Forelimb muscle (tissue), 1 donor: Measurements from ENCODE around the gene STT3A. TPM values are rescaled to one million over a fixed set of nuclear protein-coding genes. Genes with fewer than 3 reads are reported as not detected.
"Not testable (repeated sequence)": the region's sequence is repeated elsewhere in the genome, so short reads cannot be mapped to it uniquely, and the experiment has no call there.

Experiments
- DNase-seq: peaks from one replicate; pipeline ENCODE4 v3.0.0-alpha.2; 2013; ENCODE audit warnings: low read depth
- polyA plus RNA-seq: library from polyadenylated mRNA; unstranded; fragments of 120-200 nt; gene quantifications from one replicate; pipeline ENCODE4 v1.2.1, GENCODE V29; 2013; ENCODE audit not compliant: insufficient read length

STT3A gene
- 110 TPM for polyA plus RNA-seq

DNA sequence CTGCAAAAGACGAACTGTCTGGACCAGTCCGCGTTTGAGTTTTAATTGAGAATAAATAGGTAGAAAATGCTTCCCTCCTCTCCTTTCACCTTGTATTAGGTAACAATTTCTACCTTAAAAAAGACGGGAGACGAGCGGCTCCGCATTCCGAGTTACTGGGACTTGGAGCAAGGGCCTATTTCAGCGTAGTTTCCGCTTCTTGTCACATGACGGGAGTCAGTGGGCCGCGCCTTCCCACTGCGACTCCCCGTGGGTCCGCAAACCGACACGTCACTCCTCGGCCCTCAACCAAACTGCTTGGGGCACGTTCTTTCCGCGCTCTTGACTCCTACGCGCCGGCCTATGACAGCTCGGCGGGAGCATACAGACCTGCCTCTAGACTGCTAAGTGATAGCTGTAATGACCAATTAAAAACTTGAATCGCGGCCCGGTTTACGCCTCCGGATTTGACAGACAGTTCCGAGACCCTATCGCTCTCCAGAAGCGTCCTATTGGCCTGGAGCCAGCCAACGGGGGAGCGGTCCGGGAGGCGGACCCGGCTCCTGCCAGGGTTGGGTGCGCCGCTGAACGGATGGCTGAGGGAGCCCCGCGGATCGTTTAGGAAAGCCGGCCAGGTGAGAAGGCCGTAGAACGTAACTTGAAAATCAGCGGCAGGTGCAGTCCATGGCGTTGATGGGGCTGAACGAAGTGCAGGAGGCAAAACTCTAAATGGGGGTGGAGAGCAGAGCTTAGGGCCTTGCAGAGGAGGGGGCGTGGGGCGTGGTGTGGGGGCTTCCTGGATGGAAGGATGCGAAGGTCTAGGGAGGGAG lies at the start of gene STT3A:
Gene STT3A, plus strand, starts transcription at position 548 of the 809 bp plus-strand sequence. CDS start 3,064 bp downstream, outside the sequence.
- peak; percentile 99 for DNase-seq

- DNase-seq = no peak
Observed at GRCh38 chr11:125550780-125551179, 41.9 kb upstream of the STT3A start.

GRCh38 chr11:125551835-125552342 lies 40.8 kb upstream of the STT3A start:
- no peak for DNase-seq

GRCh38 chr11:125552927-125553326 lies 39.7 kb upstream of the STT3A start:
- DNase-seq = no peak

DNA sequence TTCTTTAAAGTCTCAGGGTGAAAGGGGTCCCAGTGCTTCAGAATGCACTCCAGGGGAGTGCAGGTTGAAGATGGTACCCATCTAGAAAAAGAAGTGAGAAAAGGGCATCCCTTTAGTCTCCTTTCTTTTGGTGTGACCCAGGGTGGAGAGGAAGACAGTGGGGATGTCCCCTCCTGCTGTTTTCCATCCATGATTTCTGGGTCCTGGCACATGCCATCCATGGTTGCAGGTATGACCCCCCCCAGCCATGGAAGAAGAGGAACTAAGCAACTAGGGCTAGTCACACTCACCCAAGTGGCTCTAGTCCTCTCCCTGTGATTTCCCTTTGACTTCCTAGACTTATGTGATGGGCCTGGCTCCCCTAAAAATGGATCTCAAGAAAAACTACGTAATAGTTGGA lies 39.3 kb upstream of the STT3A start:
- no peak for DNase-seq

DNA sequence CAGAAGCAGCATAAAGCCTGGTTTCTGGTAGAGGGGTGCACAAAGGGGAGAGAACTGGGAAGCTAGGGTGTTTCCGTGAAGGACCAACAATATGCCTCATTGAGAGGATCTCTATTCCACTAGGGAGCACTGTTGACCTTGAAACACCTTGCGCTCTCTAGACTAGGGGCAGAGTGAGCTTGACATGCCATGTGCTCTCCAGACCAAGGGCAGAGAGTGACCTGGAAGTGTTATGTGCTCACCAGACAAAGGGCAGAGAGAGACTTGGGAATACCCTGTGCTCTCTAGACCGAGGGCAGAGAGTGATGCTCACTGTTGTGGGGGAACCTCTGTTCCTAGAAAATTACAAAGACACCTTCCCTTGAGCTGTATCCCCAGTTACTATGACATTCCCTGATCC lies 38.6 kb upstream of the STT3A start:
- DNase-seq = no peak

- no peak for DNase-seq
Observed at GRCh38 chr11:125559888-125560287, 32.8 kb upstream of the STT3A start.

GRCh38 chr11:125561924-125562323 lies 30.7 kb upstream of the STT3A start:
- DNase-seq = no peak

- no peak for DNase-seq
Observed at GRCh38 chr11:125562430-125562829, 30.2 kb upstream of the STT3A start.

DNA sequence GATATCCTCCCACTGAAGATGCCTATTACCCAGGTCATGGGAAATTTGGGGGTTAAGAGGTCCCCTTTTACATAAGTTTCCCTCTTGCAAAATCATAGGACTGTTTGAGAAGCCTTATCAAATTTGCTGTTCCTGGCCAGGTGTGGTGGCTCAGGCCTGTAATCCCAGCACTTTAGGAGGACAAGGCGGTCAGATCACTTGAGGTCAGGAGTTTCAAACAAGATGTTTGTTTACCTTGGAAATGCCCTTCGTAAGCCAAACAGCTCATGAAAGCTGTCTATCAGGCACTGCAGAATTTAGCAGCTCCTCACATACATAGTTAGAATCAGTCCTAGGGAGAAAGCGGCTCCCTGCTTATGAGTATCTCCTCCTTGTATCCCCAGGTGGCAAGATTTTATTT lies 28.3 kb upstream of the STT3A start:
- DNase-seq = no peak

GRCh38 chr11:125566235-125566634 lies 26.4 kb upstream of the STT3A start:
- no peak for DNase-seq

- peak; percentile 74 for DNase-seq
Observed at GRCh38 chr11:125568970-125569914, 23.4 kb upstream of the STT3A start, which contains the start of gene EI24. TSS of gene EI24 (plus strand) at chr11:125569477. CDS start at chr11:125572528, 3,051 bp downstream.

DNA sequence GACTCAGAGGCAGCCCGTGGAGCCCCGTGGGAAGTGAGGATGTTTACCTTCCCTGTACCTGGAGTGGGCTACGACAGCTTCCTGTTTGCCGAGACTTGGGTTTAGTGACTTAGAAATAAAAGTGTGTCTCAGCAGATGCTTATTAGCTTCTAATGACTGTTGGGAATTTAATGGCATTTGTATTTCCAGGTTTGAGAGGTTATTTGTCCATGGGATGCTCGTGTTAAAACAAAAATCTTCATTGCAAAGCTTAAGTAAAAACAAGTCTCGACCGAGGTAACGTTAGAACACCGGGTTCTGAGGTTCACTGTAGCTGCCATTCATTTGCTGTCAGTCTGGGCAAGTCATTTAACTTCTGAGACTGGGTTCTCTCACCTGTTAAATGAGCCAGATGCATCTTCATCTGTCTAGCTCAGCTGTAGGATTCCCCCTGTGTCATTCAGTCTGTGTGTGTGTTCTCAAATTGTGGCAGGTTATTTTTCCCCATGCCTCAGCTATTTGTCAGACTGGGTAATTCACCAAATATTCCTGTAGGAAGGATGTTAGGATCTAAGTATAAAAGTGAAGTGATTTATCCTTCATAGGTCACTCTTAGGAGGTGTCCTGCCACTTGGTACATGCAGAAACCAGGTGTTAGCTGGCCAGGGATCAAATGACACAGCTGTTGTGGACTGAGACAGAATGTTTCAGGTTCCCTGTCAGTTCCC lies 22.6 kb upstream of the STT3A start:
- DNase-seq = no peak

- no peak for DNase-seq
Observed at GRCh38 chr11:125570952-125571351, 21.7 kb upstream of the STT3A start.

GRCh38 chr11:125572916-125573315 lies 19.7 kb upstream of the STT3A start:
- DNase-seq = no peak

DNA sequence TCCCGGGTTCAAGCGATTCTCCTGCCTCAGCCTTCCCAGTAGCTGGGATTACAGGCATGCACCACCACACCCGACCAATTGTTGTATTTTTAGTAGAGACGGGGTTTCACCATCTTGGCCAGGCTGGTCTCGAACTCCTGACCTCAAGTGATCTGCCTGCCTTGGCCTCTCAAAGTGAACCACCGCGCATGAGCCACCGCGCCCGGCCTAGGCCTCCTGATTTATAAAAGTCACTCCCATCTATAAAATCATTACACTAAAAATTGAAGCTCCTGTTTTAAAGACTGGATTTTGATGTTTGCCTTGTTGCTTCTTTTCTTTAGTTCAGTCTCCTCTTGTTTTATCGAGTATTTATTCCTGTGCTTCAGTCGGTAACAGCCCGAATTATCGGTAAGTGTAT lies 15.5 kb upstream of the STT3A start:
- DNase-seq = not testable (repeated sequence)

DNA sequence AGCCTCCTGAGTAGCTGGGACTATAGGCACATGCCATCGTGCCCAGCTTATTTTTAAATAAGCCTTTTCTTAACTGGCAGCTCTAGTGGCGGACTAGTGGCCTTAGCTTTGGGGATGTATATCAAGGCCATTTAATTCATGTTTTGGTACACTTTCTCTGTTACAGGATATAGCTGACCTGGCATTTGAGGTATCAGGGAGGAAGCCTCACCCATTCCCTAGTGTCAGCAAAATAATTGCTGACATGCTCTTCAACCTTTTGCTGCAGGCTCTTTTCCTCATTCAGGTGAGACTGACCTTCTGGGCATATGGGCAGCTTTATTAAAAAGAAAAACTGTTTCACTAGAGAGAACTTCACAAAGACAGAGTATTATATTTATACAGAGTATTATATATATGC lies 13.9 kb upstream of the STT3A start:
- no peak for DNase-seq

DNA sequence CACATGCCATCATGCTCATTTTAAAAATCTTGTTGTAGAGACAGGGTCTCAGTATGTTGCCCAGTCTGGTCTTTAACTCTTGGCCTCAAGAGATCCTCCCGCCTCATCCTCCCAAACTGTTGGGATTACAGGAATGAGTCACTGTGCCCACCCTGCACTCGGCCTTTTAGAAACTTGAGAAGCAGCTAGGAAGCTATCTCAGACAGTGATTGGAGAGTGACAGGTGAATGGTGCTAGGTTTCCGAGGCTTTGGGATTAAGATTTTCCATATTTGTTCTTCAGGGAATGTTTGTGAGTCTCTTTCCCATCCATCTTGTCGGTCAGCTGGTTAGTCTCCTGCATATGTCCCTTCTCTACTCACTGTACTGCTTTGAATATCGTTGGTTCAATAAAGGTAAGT lies 12.8 kb upstream of the STT3A start:
- no peak for DNase-seq

DNA sequence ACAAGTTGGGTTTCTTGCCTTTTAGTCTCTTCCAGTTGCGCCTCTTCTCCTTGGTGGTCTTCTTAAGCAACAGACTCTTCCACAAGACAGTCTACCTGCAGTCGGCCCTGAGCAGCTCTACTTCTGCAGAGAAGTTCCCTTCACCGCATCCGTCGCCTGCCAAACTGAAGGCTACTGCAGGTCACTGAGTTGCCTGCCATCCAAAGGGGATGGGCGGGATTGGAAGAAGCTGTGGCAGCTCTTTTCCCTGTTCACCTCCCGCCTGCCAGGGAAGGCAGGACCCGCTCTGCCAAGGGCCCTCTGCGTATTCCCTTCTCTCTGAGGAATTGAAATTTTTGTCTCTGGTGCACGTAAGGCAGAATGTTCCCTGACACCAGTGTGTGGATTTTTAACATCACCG lies 9.2 kb upstream of the STT3A start:
- DNase-seq = no peak

DNA sequence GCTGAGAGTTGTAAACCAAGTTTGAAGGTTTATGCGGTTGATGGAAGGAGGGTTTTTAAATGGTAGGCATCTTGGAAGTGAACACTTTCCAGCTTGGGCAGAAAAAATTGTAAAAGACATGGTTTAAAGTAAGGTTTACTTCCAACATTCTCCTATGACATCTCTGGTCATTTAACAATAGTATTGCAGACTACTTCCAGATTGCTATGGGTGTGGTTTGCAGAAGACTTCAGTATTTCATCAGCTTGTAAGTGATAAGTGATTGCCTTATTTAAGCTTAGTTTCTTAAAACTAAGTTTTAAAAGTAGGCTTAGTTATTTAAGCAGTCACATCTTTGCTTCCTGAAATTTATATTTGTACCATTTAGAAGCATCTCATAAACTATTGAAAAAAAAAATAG lies 7.2 kb upstream of the STT3A start:
- DNase-seq = no peak

DNA sequence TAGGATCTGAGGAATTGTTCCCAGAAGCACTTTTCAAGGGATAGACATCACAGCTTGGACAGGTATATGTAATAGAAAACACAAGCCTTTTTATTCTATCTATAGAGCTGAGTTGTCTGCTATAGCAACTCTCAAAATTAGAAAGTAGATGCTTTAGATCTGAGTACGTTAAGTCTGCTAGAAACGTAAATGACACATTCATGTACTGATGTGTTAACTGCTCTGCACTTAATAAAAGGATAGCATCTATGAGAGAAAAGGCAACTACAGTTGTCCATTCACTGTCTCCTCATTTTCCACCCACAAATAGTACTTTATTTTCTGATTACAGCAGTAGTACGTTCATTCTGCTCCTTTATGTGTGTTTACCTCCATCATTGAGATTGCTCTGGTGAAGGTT lies 6.0 kb upstream of the STT3A start:
- DNase-seq = no peak

- no peak for DNase-seq
Observed at GRCh38 chr11:125587480-125587879, 5.2 kb upstream of the STT3A start.
